HG02763 (cell line): ENCODE measurements around the gene KIR2DL1.
"Not testable (repeated sequence)": the region's sequence is repeated elsewhere in the genome, so short reads cannot be mapped to it uniquely, and the experiment has no call there.

Source experiments
- ATAC-seq: cut with Tn5 transposase; IDR thresholded peaks from one replicate; pipeline ENCODE4 v1.9.1; 2021; ENCODE audit warnings: mild to moderate bottlenecking, moderate library complexity; ENCODE audit not compliant: unreplicated experiment

Gene KIR2DL1

GRCh38 chr19:54769646-54770045, at the start of gene KIR2DL1:
Gene KIR2DL1, plus strand, starts transcription at chr19:54769793. Its CDS starts 58 bp downstream, at chr19:54769851.
- ATAC-seq, result not testable (repeated sequence)

GRCh38 chr19:54724142-54724541, 45.5 kb upstream of the KIR2DL1 start, which contains the start of gene KIR3DL3:
Gene KIR3DL3, plus strand, starts transcription at chr19:54724442. Its CDS starts 55 bp downstream, at chr19:54724497.
- no peak for ATAC-seq

GRCh38 chr19:54724644-54725043, 44.9 kb upstream of the KIR2DL1 start:
- ATAC-seq, result no peak

GRCh38 chr19:54725321-54725720, 44.3 kb upstream of the KIR2DL1 start:
- no peak for ATAC-seq

GRCh38 chr19:54727562-54727961, 42.0 kb upstream of the KIR2DL1 start:
- ATAC-seq, result no peak

- ATAC-seq, result no peak
Measured at GRCh38 chr19:54728167-54728566, 41.4 kb upstream of the KIR2DL1 start.

GRCh38 chr19:54729416-54730188, 40.0 kb upstream of the KIR2DL1 start:
- no peak for ATAC-seq

- no peak for ATAC-seq
Measured at GRCh38 chr19:54731191-54731590, 38.4 kb upstream of the KIR2DL1 start.

GRCh38 chr19:54738306-54738705, 31.3 kb upstream of the KIR2DL1 start, which contains the start of gene KIR2DL3:
Gene KIR2DL3, plus strand, starts transcription at chr19:54738513. Its CDS starts 33 bp downstream, at chr19:54738546.
- not testable (repeated sequence) for ATAC-seq

- no peak for ATAC-seq
Measured at GRCh38 chr19:54738715-54739114, 30.9 kb upstream of the KIR2DL1 start.

GRCh38 chr19:54739587-54740497, 29.8 kb upstream of the KIR2DL1 start:
- no peak for ATAC-seq

GRCh38 chr19:54741950-54742349, 27.6 kb upstream of the KIR2DL1 start:
- ATAC-seq, result not testable (repeated sequence)

GRCh38 chr19:54744080-54744479, 25.5 kb upstream of the KIR2DL1 start:
- not testable (repeated sequence) for ATAC-seq

- not testable (repeated sequence) for ATAC-seq
Measured at GRCh38 chr19:54747614-54748322, 21.8 kb upstream of the KIR2DL1 start.

- ATAC-seq, result not testable (repeated sequence)
Measured at GRCh38 chr19:54750276-54750675, 19.3 kb upstream of the KIR2DL1 start.

- ATAC-seq, result not testable (repeated sequence)
Measured at GRCh38 chr19:54756204-54757110, 13.1 kb upstream of the KIR2DL1 start.

- not testable (repeated sequence) for ATAC-seq
Measured at GRCh38 chr19:54758577-54758976, 11.0 kb upstream of the KIR2DL1 start.

- not testable (repeated sequence) for ATAC-seq
Measured at GRCh38 chr19:54764219-54764618, 5.4 kb upstream of the KIR2DL1 start.

GRCh38 chr19:54766464-54766863, 3.1 kb upstream of the KIR2DL1 start:
- not testable (repeated sequence) for ATAC-seq

- not testable (repeated sequence) for ATAC-seq
Measured at GRCh38 chr19:54770511-54770910, 918 bp downstream of the KIR2DL1 start.
